ENCODE results near the gene ZNF407.

Gene ZNF407

DNA sequence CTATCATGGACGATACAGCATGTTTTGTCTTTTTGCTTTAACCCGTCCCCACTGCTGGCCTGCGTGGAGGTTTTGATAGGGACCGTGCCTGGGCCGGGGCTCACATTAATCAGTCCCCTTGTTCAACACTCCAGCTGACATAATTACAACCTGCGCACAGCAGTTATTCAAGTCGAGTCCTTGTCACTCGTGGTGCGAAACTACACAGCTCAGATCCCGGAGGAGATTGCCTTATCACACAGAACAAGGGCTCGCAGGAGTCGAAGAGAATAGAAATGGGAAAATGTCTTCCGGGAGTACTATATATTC, 304.4 kb downstream of the ZNF407 start:
- Histone ChIP-seq H3K9me3 (ENCODE audit: control insufficient read depth, low read length) (no peaks in the 10 kb centered on the region), H3K36me3 (ENCODE audit: control insufficient read depth, insufficient read depth, low read length) (no peaks in the 10 kb centered on the region), H3K27ac (ENCODE audit: low read depth, low read length, severe bottlenecking) (no peak overlapping the region), H3K4me1 (ENCODE audit: control insufficient read depth, insufficient read depth, low read length, poor library complexity, severe bottlenecking) (peaks cover 12% of the 10 kb centered on the region), H3K4me3 (ENCODE audit: extremely low read depth, insufficient read depth, low read length, poor library complexity, severe bottlenecking) (no peak overlapping the region)
- 97 to 99% methylated on average over 9 to 10 of the region's 13 CpGs for WGBS, 2 experiments (ENCODE audit: insufficient coverage in 2 of 2)

DNA sequence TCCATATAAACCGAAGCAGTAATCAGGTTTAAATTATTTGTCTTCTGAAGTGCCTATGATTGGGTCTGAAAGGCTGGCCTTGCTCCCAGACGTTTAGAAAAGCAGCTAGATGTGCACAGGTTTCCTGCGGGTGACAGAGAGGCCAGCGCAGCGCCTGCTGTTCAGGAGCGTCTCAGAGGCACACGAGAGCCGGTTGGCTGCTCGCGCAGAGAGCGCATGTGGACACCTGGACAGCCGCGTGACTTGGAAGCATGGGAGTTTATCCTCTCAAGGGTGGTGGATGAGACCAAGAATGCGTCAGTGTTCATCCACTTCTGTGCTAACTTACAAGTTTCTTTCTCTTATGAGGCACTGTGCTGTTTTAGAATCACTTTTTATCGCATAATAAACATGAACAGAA, 307.6 kb downstream of the ZNF407 start:
- WGBS, 2 experiments (ENCODE audit: insufficient coverage in 2 of 2) = 87 to 94% methylated on average over 11 to 13 of the region's 15 CpGs
- no peaks in the 10 kb centered on the region for H3K4me1 ChIP-seq (ENCODE audit: control insufficient read depth, insufficient read depth, low read length, poor library complexity, severe bottlenecking)
- H3K36me3 ChIP-seq (ENCODE audit: control insufficient read depth, insufficient read depth, low read length) = no peaks in the 10 kb centered on the region
- no peaks in the 10 kb centered on the region for H3K9me3 ChIP-seq (ENCODE audit: control insufficient read depth, low read length)
- no peak overlapping the region for H3K27ac ChIP-seq (ENCODE audit: low read depth, low read length, severe bottlenecking)
- no peak overlapping the region for H3K4me3 ChIP-seq (ENCODE audit: extremely low read depth, insufficient read depth, low read length, poor library complexity, severe bottlenecking)

DNA sequence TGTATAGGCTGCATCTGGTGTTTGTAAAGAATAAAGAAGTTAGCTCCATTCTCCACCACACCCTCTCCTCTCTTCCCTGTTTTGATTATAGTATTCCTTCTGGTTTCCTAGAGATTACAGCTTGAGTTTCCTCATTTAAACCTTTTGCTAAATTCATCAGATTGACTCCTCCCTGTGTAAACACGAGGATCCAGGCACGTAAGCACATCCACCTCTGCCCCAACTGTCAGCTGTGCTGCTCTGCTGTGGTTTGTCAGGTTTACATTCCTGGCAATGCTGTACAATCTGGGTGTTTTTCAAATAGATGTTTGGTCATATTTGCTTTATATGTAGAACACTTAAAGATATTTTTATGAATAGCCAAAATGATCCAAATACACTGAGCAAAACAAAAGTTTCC, 308.5 kb downstream of the ZNF407 start:
- Histone ChIP-seq H3K9me3 (ENCODE audit: control insufficient read depth, low read length) (no peaks in the 10 kb centered on the region), H3K4me3 (ENCODE audit: extremely low read depth, insufficient read depth, low read length, poor library complexity, severe bottlenecking) (no peak overlapping the region), H3K4me1 (ENCODE audit: control insufficient read depth, insufficient read depth, low read length, poor library complexity, severe bottlenecking) (no peaks in the 10 kb centered on the region), H3K27ac (ENCODE audit: low read depth, low read length, severe bottlenecking) (no peak overlapping the region), H3K36me3 (ENCODE audit: control insufficient read depth, insufficient read depth, low read length) (no peaks in the 10 kb centered on the region)
- WGBS, 2 experiments (ENCODE audit: insufficient coverage in 2 of 2) = no CpG with 5 or more reads among the region's 2 CpGs

DNA sequence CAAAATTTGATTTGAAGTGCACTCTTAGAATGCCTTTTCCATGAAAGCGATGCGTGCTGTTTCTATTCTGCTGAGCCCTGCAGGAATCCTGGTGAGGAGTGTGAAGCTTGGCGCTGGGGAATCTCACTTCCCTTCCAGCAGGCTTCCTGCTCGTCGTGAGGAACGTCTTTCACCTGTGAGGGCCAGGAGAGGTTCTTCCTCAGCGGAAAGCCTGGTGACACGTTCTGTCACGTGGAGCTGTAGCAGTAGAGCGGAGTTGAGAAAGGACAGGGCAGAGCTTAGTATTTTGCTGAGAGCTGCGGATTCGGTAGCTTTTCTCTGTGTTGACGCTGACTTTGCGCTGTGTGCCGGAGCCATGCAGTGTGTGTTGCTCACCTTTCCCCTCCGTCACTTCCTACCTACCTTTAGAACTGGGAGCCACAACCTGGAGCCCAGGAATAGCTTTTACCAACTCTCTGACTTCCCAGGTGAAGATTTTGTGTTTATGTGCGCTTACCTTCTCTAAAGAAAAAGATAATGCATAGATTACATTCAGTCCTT, 316.5 kb downstream of the ZNF407 start:
- Histone ChIP-seq H3K9me3 (ENCODE audit: control insufficient read depth, low read length) (no peaks in the 10 kb centered on the region), H3K4me1 (ENCODE audit: control insufficient read depth, insufficient read depth, low read length, poor library complexity, severe bottlenecking) (peaks cover 2% of the 10 kb centered on the region), H3K4me3 (ENCODE audit: extremely low read depth, insufficient read depth, low read length, poor library complexity, severe bottlenecking) (no peak overlapping the region), H3K27ac (ENCODE audit: low read depth, low read length, severe bottlenecking) (no peak overlapping the region), H3K36me3 (ENCODE audit: control insufficient read depth, insufficient read depth, low read length) (no peaks in the 10 kb centered on the region)
- 76 to 81% methylated on average over 11 to 14 of the region's 17 CpGs for WGBS, 2 experiments (ENCODE audit: insufficient coverage in 2 of 2)

DNA sequence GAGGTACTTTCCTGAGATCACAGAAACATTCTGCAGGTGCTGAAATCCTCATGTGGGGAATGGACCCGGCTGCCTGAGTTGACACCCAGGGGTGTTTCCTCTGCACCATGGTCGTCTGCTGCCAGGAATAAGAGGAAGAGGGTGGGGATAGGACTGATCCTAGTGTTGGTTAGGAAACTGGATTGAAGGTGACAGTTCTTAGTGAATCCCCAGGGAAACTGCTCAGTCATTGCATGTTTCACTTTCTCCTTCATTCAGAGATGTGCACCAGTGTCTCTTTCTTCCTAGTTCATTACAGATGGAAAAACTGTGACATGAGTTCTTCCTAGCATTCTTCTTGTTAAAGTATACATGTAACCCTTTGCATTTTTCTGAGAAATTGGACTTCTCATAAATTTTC, 317.0 kb downstream of the ZNF407 start:
- Histone ChIP-seq H3K4me1 (ENCODE audit: control insufficient read depth, insufficient read depth, low read length, poor library complexity, severe bottlenecking) (peaks cover 2% of the 10 kb centered on the region), H3K36me3 (ENCODE audit: control insufficient read depth, insufficient read depth, low read length) (no peaks in the 10 kb centered on the region), H3K27ac (ENCODE audit: low read depth, low read length, severe bottlenecking) (no peak overlapping the region), H3K4me3 (ENCODE audit: extremely low read depth, insufficient read depth, low read length, poor library complexity, severe bottlenecking) (no peak overlapping the region), H3K9me3 (ENCODE audit: control insufficient read depth, low read length) (no peaks in the 10 kb centered on the region)
- 88 to 95% methylated on average over 2 of the region's 2 CpGs for WGBS, 2 experiments (ENCODE audit: insufficient coverage in 2 of 2)

DNA sequence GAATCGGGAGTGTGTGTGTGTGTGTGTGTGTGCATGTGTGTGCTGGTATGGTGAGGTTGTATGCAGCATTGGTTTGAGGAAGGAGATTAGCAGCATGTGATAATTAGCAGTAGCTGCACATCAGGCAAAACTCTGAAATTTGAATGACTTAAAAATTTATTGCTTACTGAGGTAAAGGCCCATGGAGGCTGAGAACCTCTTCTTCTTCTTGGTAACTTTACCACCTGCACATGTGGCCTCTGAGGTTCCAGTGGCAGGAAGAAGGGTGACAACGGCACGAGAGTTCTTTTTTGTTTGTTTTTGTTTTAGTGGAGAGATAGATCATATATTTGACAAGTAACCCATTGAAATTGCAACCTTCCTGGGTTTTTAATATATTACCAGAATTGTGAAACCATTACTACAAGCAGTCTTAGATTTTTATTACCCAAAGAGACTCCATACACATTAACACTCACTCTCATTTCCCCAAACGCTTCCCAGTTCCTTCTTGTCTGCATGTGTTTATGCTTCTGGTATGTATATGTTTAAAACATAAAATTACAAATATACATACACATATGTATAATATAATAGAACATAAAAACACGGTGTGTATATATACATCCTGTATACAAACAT, 319.2 kb downstream of the ZNF407 start:
- Histone ChIP-seq H3K4me1 (ENCODE audit: control insufficient read depth, insufficient read depth, low read length, poor library complexity, severe bottlenecking) (peaks cover 2% of the 10 kb centered on the region), H3K36me3 (ENCODE audit: control insufficient read depth, insufficient read depth, low read length) (no peaks in the 10 kb centered on the region), H3K9me3 (ENCODE audit: control insufficient read depth, low read length) (no peaks in the 10 kb centered on the region), H3K4me3 (ENCODE audit: extremely low read depth, insufficient read depth, low read length, poor library complexity, severe bottlenecking) (no peak overlapping the region), H3K27ac (ENCODE audit: low read depth, low read length, severe bottlenecking) (no peak overlapping the region)
- 88 to 100% methylated on average over 1 of the region's 5 CpGs for WGBS, 2 experiments (ENCODE audit: insufficient coverage in 2 of 2)

DNA sequence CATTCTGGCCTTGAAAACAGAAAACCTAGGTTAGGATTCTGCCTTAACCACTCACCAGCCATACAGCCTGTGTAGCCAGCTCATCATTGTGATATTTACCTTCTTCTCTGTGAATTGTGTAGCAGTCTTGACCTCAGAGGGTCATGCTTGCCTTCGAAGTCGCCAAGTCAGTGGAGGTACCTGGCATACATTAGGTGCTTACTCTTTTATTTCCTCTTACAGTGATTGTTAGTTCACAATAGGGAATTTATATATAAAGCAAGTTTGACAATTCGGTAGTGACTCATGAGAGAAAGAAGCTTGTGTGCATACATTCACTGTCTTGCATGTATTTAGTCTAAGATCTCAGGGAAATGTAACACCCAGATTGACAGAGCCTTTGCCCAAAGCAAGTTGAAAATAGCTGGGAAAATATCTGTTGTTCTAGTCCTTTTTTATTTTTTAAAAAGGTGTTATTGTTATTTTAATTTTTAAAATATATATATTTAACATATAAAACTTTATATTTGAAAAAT, 320.7 kb downstream of the ZNF407 start:
- peaks cover 2% of the 10 kb centered on the region for H3K4me1 ChIP-seq (ENCODE audit: control insufficient read depth, insufficient read depth, low read length, poor library complexity, severe bottlenecking)
- no peak overlapping the region for H3K4me3 ChIP-seq (ENCODE audit: extremely low read depth, insufficient read depth, low read length, poor library complexity, severe bottlenecking)
- no peaks in the 10 kb centered on the region for H3K36me3 ChIP-seq (ENCODE audit: control insufficient read depth, insufficient read depth, low read length)
- H3K9me3 ChIP-seq (ENCODE audit: control insufficient read depth, low read length) = no peaks in the 10 kb centered on the region
- WGBS, 2 experiments (ENCODE audit: insufficient coverage in 2 of 2) = 100% methylated on average over 1 of the region's 3 CpGs; no CpG with 5 or more reads in 1 of the 2 experiments
- H3K27ac ChIP-seq (ENCODE audit: low read depth, low read length, severe bottlenecking) = no peak overlapping the region

DNA sequence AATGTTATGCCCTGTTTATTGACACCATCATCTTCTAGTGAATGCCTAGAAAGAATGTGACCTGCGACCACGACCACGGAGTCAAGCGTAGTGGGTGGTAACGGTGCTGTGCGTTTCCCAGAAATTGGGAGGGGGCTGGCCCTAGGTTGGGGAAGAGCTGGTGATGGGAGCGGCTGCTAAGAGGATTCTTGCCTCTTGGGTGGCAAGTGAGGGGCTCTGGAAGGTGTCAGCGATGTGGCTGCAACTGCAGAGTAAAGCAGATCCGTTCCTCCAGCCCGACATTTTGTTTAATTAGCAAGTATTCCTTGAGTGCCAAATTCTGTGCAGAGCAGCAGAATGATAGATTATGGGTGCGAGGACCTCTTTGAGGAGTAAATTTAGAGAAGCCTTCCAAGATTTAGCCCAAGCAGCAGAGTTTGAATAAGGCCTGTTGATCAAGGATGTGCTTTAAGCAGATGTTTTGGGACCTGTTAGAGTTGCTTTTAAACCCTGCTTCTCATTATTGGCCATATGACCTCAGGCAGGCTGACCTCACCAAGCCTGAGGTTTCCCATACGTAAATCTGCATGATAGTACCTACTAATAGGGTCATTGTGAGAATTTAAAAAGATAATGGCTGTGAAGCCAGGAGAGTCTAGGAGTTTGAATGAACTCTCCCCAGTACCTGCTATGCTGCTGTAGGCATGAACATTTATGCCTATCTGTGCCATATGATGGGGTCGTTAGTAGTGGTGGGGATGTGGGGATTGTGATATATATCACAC, 323.6 kb downstream of the ZNF407 start:
- Histone ChIP-seq H3K4me1 (ENCODE audit: control insufficient read depth, insufficient read depth, low read length, poor library complexity, severe bottlenecking) (peaks cover 2% of the 10 kb centered on the region), H3K36me3 (ENCODE audit: control insufficient read depth, insufficient read depth, low read length) (no peaks in the 10 kb centered on the region), H3K27ac (ENCODE audit: low read depth, low read length, severe bottlenecking) (no peak overlapping the region), H3K4me3 (ENCODE audit: extremely low read depth, insufficient read depth, low read length, poor library complexity, severe bottlenecking) (no peak overlapping the region), H3K9me3 (ENCODE audit: control insufficient read depth, low read length) (no peaks in the 10 kb centered on the region)
- WGBS, 2 experiments (ENCODE audit: insufficient coverage in 2 of 2) = 74 to 78% methylated on average over 11 of the region's 13 CpGs

DNA sequence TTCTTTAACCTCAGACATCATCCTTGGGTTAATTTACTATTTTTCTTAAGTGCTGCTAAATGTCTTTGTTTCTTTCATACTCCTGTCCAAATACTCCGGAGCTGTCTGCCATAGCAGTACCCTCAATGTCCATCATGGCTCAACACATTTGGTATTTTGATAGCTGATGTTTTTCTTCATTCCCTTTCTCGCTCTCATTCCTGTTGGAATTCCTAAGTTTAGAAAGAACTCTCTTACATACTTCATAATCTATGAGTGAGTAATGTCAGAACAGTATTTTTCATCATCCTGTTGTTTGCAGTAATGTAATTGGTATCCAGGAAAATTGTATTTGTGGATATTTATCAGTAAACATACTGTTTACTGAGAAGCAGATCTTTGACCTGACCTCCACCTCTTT, 328.4 kb downstream of the ZNF407 start:
- no peaks in the 10 kb centered on the region for H3K4me1 ChIP-seq (ENCODE audit: control insufficient read depth, insufficient read depth, low read length, poor library complexity, severe bottlenecking)
- no peaks in the 10 kb centered on the region for H3K36me3 ChIP-seq (ENCODE audit: control insufficient read depth, insufficient read depth, low read length)
- H3K4me3 ChIP-seq (ENCODE audit: extremely low read depth, insufficient read depth, low read length, poor library complexity, severe bottlenecking) = no peak overlapping the region
- WGBS, 2 experiments (ENCODE audit: insufficient coverage in 2 of 2) = no CpG with 5 or more reads among the region's 2 CpGs
- H3K9me3 ChIP-seq (ENCODE audit: control insufficient read depth, low read length) = no peaks in the 10 kb centered on the region
- H3K27ac ChIP-seq (ENCODE audit: low read depth, low read length, severe bottlenecking) = no peak overlapping the region

DNA sequence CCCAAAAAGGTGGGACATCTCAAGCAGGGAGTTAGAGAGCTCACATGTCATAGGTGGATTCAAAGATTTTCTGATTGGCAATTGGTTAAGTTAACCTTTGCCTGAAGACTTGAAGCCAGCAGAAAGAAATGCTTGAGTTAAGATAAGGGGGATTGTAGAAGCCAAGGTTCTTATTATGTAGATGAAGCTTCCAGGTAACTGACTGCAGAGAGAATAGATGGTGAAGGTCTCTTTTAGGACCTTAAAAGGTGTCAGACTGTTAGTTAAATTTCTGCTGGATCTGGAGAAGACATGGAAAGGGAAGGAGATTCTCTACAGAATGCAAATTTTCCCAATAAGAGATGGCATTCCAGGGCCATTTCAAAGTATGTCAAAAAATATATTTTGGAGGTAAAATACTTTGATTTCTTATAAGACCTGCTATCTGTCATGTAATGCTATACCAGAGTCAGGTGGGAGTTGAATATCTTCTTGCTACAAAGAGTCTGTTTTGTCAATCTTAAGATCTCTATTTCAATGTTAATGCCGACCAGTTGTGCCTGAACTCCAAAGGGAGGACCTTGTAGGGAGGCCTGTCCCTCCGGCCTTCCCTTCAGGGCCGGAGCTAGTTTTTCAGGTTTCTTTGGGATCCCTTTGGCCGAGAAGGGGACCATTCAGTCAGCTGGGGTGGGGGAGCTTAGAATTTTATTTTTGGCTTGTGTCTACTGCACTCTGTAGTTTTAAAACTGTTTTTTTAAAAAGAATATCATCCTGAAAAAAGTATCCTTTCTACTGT, 330.7 kb downstream of the ZNF407 start:
- WGBS, 2 experiments (ENCODE audit: insufficient coverage in 2 of 2) = 93 to 100% methylated on average over 1 to 3 of the region's 4 CpGs
- Histone ChIP-seq H3K27ac (ENCODE audit: low read depth, low read length, severe bottlenecking) (no peak overlapping the region), H3K4me1 (ENCODE audit: control insufficient read depth, insufficient read depth, low read length, poor library complexity, severe bottlenecking) (no peaks in the 10 kb centered on the region), H3K4me3 (ENCODE audit: extremely low read depth, insufficient read depth, low read length, poor library complexity, severe bottlenecking) (no peak overlapping the region), H3K36me3 (ENCODE audit: control insufficient read depth, insufficient read depth, low read length) (no peaks in the 10 kb centered on the region), H3K9me3 (ENCODE audit: control insufficient read depth, low read length) (no peaks in the 10 kb centered on the region)

Data from mesodermal cell (in vitro differentiated cells).